NCI-H526 (cell line): ENCODE data around the gene GPR22.

Experiments
- DNase-seq, 2 experiments: peaks; one replicate each; lab custom pipeline; 2025; lab: John Stamatoyannopoulos, UW

GPR22 gene

DNA sequence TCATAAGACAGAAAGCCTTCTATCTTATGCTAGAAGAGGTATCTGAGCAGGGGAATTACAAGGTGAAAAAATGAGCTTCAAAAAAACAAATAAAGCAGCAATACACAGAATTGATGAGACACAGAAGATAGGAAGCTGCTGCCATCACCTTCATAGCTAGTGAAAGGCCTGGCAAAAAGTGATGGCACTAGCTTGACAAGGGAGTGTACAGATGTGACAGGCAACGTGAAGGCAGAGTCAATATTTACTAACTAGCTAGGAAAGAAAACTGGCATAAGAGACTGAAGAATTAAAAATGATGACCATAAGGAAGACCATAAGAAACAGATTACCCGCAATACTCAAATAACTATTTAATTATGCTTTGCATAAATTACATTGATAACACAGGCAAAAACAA, 9.4 kb downstream of the GPR22 start:
- peak in 1 of 2 experiments; percentile 12 for DNase-seq

DNA sequence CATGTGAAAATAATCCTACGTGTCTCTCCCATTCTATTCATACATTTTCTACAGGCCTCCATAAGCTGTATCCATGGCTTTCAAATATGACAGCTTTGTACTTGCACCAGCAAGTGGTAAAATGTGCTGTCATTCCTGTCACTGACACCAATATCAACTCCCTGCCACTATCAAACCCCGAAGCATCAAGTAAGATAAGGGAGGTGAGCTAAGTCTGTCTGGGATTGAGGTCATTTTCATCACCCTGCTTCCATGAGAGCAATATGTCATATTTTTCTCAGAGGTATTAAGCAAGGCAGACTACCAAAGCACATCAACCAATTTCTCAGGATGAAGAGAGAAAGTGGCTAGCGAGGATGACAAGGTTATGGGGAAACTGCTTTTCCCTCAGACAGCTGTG, 11.1 kb downstream of the GPR22 start:
- no peak for DNase-seq

DNA sequence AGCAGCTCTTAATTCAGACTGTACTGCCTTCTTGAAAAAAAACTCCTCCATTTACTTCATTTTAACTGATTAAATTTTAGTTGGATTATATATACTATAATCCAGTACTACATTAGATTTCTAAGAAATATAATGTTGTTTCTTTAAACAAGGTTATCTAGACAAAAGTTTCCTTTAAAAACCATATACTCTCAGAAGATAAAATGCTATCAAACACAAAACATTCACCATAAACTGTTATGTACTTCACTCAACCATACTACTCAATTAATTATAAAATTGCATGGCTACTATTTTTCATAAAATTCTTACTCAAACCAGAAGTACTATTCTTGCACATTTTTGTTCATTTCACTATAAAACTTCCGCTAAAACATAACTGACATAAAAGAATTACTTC, 12.7 kb downstream of the GPR22 start:
- DNase-seq: no peak

DNA sequence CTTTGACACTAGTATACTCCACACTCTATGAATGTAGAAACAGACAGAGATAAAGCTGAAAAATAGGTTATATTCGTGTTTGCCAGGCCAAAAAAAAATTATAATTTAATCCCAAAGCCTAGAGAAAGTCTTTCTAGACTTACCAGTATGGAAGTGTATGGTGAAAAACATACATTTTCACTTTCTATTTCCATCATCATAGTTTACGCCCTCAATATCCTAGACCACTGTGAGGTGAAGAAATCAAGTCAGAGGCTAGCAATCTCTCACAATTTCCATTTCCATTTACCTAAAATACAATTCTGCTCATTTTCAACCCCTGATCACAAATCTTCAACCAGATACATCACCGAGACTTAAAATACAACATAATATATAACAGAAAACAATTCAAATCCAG, 16.2 kb downstream of the GPR22 start:
- DNase-seq: no peak

- DNase-seq: no peak
Measured at GRCh38 chr7:107492875-107493274, 23.0 kb downstream of the GPR22 start.

- no peak for DNase-seq
Measured at GRCh38 chr7:107494315-107494751, 24.5 kb downstream of the GPR22 start.

- DNase-seq: no peak
Measured at GRCh38 chr7:107494884-107495283, 25.0 kb downstream of the GPR22 start.

DNA sequence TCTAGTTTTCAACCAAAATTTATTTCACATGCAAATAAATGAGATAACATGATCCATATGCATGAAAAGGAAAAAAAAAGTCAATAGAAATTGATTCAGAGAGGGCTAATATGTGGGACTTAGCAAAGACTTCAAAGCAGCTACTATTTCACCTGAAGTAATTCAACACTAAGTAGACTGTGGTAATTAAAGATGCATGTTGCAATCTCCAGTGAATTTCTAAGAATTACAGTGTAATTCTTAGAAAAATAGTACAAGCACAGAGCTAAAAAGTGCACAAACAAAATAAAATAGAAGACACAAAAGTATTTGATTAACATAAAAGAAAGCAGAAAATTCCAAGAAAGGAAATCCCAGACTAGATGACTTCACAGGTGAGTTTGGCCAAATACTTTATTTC, 25.7 kb downstream of the GPR22 start:
- DNase-seq: no peak

- no peak for DNase-seq
Measured at GRCh38 chr7:107499731-107500130, 29.9 kb downstream of the GPR22 start.

DNA sequence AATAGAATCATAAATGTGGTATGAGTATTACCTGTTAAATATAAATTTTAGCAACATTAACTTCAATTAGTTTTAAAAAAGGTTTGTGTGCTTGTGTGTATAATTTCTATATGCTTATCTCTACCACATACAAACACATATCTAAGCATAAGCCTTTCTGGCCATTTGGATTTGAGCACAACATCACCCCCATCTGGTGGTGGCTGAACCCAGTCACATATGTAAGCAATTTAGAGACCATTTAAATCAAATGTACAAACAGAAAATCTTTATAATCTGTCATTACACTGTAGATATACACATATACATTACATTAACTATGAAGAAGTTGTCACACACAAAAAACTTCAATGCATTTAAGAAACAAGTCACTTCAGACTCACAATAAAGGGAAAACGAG, 31.7 kb downstream of the GPR22 start:
- DNase-seq: peak; percentile 19 to 59

- no peak for DNase-seq
Measured at GRCh38 chr7:107502154-107502553, 32.3 kb downstream of the GPR22 start.

DNA sequence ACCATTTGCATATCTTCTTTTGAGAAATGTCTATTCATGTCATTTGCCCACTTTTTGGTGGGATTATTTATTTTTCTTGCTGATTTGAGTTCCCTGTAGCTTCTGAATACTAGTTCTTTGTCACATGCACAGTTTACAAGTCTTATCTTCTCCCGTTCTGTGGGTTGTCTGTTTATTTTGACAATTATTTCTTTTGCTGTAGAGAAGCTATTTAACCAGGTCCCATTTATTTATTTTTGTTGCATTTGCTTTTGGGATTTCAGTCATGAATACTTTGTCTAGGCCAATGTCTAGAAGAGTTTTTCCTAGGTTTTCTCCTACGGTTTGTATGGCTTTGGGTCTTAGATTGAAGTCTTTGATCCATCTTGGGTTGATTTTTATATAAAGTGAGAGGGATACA, 32.9 kb downstream of the GPR22 start:
- no peak for DNase-seq

GRCh38 chr7:107503687-107504086, 33.8 kb downstream of the GPR22 start:
- DNase-seq: peak in 1 of 2 experiments; percentile 36

GRCh38 chr7:107505362-107505761, 35.5 kb downstream of the GPR22 start:
- DNase-seq: no peak

DNA sequence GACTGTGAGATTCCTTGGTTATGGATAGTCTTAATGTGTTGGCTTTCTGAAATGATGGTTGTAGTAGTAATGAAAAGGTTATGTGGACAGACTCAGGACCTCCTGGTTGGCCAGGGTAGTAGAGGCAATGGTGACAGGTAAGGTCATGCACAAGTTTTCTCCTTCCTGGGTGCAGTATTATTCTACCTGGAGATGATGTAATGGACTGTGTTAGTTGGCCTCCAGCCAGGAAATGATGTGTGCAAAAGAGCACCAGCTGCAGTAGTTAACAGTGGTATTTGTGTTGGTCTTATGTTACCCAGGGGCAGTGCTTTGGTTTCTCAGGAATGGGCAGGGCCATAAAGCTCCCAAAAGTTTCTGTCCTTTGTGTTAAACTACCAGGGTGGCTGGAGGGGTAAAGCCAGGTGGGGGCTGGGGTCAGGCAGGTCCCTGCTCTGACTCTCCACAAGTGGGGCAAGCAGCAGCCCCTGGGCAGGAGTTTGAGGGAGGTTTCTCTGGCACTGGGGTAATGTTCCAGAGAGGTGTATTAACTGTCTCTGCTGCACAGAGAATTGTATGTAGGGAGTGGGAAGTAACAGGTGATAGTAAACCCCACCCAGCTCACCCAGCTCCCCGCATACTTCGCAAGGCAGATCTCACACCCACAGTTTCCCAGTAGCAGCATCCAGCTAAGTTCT, 36.3 kb downstream of the GPR22 start:
- DNase-seq: peak in 1 of 2 experiments; percentile 50

DNA sequence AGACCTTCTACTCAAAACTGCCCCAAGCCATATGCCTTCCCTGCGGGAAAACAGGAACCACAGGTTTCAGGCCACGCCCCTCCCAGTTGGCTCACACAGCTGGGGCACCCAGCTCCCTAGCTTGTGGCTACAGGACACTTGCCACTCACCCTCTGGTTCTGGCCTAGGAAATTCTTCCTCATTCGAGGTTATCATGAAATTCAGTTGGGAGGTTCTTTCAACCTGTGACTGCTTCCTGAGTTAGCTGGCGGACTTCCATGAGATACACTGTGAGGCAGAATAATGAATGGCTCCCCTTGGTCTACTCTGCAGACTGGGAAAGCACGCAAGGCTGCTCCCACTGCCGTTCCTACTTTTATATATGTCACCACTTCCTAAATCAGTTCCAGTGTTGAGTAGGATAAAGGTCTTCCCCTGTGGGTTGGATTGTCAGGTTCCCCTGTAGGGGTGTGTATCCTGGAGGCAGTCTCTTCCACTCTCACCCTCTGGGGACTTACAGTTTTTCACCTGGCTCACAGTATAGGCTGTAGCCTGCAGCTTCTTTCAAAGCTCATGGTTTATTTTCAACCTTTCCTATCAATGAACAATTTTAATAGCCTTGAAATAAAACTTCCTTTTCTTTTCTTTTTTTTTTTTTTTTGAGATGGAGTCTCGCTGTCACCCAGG, 37.0 kb downstream of the GPR22 start:
- DNase-seq: peak; percentile 18 to 62
